DOHH2 (cell line): Measurements from ENCODE around the gene DUOXA1.

ENCODE experiments used
- H3F3A ChIP-seq: fragments of 200-600 bp; sonication (generic), shearing (Covaris generic); 2 replicates; pipeline ENCODE4 v1.6.0; 2016; ENCODE audit warnings: antibody characterized with exemption, mild to moderate bottlenecking; ENCODE audit not compliant: control insufficient read depth, insufficient read depth
- H3K27ac ChIP-seq: fragments of 200-600 bp; sonication (generic); 2 replicates; pipeline ENCODE4 v1.5.1; 2014; ENCODE audit warnings: low read depth, mild to moderate bottlenecking, low read length, moderate library complexity
- H3K27me3 ChIP-seq: fragments of 200-600 bp; sonication (generic); 2 replicates; pipeline ENCODE4 v1.6.1; 2014; ENCODE audit warnings: mild to moderate bottlenecking, low read length, mixed read lengths; ENCODE audit not compliant: control insufficient read depth
- H3K36me3 ChIP-seq: fragments of 200-600 bp; sonication (generic); 2 replicates; pipeline ENCODE4 v1.6.1; 2014; ENCODE audit warnings: mild to moderate bottlenecking, low read length, moderate library complexity, mixed read lengths; ENCODE audit not compliant: control insufficient read depth
- H3K4me1 ChIP-seq: fragments of 200-600 bp; sonication (generic); 2 replicates; pipeline ENCODE4 v1.6.1; 2014; ENCODE audit warnings: mild to moderate bottlenecking, low read length, mixed read lengths; ENCODE audit not compliant: control insufficient read depth
- H3K4me2 ChIP-seq: fragments of 200-600 bp; sonication (generic); 2 replicates; pipeline ENCODE4 v1.6.0; 2014; ENCODE audit warnings: mild to moderate bottlenecking, low read length, moderate library complexity
- H3K4me3 ChIP-seq: fragments of 200-600 bp; sonication (generic); 2 replicates; pipeline ENCODE4 v1.5.1; 2014; ENCODE audit warnings: mild to moderate bottlenecking, low read length, mixed read lengths
- H3K79me2 ChIP-seq: fragments of 200-600 bp; sonication (generic); 2 replicates; pipeline ENCODE4 v1.6.1; 2014; ENCODE audit warnings: mild to moderate bottlenecking, low read length, mixed read lengths; ENCODE audit not compliant: control insufficient read depth
- H3K9me2 ChIP-seq: fragments of 200-600 bp; sonication (generic); replicated peaks from 2 replicates; pipeline ENCODE4 v1.6.1; 2014; ENCODE audit warnings: mild to moderate bottlenecking, low read length, mixed read lengths; ENCODE audit not compliant: control insufficient read depth
- H3K9me3 ChIP-seq: fragments of 200-600 bp; sonication (generic); 2 replicates; pipeline ENCODE4 v1.6.1; 2014; ENCODE audit warnings: antibody characterized with exemption, low read length, mixed read lengths; ENCODE audit not compliant: control insufficient read depth, insufficient read depth
- H4K20me1 ChIP-seq: fragments of 200-600 bp; sonication (generic); 2 replicates; pipeline ENCODE4 v1.6.0; 2014; ENCODE audit warnings: low read depth, mild to moderate bottlenecking, antibody characterized with exemption, low read length, moderate library complexity; ENCODE audit not compliant: control insufficient read depth, insufficient read depth
- EZH2phosphoT487 ChIP-seq: fragments of 200-600 bp; sonication (generic); IDR thresholded peaks from 2 replicates; pipeline ENCODE4 v1.6.1; 2017; ENCODE audit warnings: borderline replicate concordance, mild to moderate bottlenecking, antibody characterized with exemption, low read length, moderate library complexity, mixed read lengths
- TF ChIP-seq, protein P1 (sequence below): fragments of 200-600 bp; sonication (generic); IDR thresholded peaks from one replicate; pipeline ENCODE4 v1.5.1; 2014; ENCODE audit warnings: antibody characterized with exemption, mild to moderate bottlenecking, low read depth, low read length; ENCODE audit not compliant: poor library complexity, severe bottlenecking

The DUOXA1 gene

DNA sequence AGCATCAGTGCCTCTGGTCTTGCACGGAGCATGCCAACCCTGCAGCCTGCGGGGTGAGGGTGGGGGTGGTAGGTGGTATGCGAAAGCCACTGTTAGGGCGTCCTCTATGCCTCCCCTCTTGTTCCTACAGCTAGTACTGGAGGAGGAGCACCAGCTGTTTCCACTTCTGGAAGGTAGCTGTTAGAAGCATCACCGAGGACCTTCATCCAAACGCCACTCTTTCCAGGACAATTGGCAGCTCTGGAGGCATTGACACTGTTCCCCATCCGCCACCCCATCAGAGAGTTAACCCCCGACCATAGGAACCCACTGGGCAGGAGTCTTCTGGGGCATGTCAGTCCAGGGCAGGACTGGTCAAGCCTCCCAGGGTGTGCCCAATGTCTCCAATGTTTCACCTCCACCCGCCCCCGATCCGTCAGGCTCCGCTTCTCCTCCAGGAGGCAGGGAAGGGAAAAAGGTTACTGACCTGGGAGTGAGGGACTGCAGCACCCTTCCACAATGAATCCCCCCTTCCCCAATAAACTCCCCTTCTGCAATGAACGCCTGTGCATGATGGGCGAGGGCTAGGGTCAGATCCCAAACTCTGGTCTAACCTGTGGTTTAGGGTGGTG lies 16.2 kb downstream of the DUOXA1 start:
- H3K27me3 ChIP-seq = peaks cover 43% of the 10 kb centered on the region
- H3F3A ChIP-seq = no peaks in the 10 kb centered on the region
- H4K20me1 ChIP-seq = no peaks in the 10 kb centered on the region
- no peaks in the 10 kb centered on the region for H3K36me3 ChIP-seq
- no peaks in the 10 kb centered on the region for H3K79me2 ChIP-seq
- no peaks in the 10 kb centered on the region for H3K9me3 ChIP-seq
- TF ChIP-seq, protein P1, sequence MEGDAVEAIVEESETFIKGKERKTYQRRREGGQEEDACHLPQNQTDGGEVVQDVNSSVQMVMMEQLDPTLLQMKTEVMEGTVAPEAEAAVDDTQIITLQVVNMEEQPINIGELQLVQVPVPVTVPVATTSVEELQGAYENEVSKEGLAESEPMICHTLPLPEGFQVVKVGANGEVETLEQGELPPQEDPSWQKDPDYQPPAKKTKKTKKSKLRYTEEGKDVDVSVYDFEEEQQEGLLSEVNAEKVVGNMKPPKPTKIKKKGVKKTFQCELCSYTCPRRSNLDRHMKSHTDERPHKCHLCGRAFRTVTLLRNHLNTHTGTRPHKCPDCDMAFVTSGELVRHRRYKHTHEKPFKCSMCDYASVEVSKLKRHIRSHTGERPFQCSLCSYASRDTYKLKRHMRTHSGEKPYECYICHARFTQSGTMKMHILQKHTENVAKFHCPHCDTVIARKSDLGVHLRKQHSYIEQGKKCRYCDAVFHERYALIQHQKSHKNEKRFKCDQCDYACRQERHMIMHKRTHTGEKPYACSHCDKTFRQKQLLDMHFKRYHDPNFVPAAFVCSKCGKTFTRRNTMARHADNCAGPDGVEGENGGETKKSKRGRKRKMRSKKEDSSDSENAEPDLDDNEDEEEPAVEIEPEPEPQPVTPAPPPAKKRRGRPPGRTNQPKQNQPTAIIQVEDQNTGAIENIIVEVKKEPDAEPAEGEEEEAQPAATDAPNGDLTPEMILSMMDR = no peak
- H3K4me1 ChIP-seq = peaks cover 13% of the 10 kb centered on the region
- no peak overlapping the region for H3K27ac ChIP-seq
- no peaks in the 10 kb centered on the region for H3K9me2 ChIP-seq
- peak overlapping the region; percentile 42 for H3K4me2 ChIP-seq
- H3K4me3 ChIP-seq = no peak overlapping the region

DNA sequence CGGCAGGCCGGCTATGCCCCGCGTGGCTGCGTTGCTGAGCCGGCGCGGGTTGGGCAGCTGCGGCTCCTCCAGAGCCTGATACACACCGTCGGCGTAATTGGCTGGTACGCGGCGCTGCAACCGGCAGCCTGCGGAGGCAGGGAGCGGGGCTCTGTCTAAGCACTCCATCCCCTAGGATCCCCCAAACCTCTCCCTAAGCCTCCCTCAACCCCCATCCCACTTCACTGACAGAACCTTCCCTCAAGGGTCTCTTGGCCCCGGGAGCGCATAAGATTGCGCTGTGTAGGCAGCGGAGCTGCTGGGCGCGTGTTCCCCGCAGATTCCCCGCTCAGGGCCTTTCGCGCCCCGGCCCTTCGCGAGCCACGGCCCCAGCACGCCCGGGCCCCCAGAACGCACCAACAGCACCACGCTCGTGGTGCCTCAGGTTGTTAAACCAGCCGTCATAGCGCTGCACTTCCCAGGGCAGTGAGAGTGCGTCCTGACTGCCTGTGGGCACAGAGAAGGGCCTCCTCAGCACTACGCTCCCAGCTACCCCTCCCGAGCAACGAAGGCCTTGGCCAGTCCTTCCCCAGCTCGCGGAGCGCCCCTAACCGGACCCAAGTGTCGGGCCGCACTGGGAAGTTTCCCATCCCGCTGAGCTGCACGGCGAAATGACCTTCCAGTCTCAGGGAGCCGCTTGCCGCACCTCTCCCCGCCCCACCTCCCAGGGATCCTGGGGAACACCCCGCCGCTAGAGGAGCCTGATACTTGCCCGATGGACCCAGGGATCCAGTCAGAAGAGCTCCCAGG lies 16.9 kb downstream of the DUOXA1 start:
- no peak overlapping the region for H3K27ac ChIP-seq
- no peaks in the 10 kb centered on the region for H3K79me2 ChIP-seq
- H3K9me2 ChIP-seq = no peaks in the 10 kb centered on the region
- TF ChIP-seq EZH2phosphoT487 = no peak
- TF ChIP-seq, protein P1 = no peak
- H3K4me1 ChIP-seq = peaks cover 12% of the 10 kb centered on the region
- no peak overlapping the region for H3K4me2 ChIP-seq
- peaks cover 43% of the 10 kb centered on the region for H3K27me3 ChIP-seq
- no peak overlapping the region for H3K4me3 ChIP-seq
- no peaks in the 10 kb centered on the region for H3K9me3 ChIP-seq
- no peaks in the 10 kb centered on the region for H3F3A ChIP-seq
- no peaks in the 10 kb centered on the region for H3K36me3 ChIP-seq
- no peaks in the 10 kb centered on the region for H4K20me1 ChIP-seq

DNA sequence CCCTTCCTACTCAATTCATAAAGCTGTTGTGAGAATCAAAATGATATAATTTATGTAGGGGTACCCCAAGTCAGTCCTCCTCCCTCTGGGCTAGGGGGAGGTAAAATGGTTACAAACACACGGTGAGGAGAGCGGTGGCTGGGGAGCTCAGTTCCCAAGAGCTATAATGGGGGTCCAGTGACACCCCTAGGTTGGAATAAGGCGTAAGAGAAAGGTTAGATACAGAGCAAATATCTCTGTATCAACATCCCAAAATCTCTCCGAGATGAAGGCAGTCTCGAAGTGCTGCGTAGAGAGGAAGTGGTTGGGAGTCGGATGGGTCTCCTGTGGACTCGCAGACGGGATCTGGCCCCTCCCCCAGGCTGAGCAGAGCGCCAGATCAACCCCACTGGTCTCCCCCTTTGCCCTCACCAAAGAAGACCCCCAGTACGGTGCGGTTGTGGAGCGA lies 17.5 kb downstream of the DUOXA1 start:
- H3K27me3 ChIP-seq = peaks cover 38% of the 10 kb centered on the region
- no peak overlapping the region for H3K4me2 ChIP-seq
- no peaks in the 10 kb centered on the region for H4K20me1 ChIP-seq
- H3K79me2 ChIP-seq = no peaks in the 10 kb centered on the region
- no peak overlapping the region for H3K27ac ChIP-seq
- H3F3A ChIP-seq = no peaks in the 10 kb centered on the region
- H3K36me3 ChIP-seq = no peaks in the 10 kb centered on the region
- no peak overlapping the region for H3K4me3 ChIP-seq
- H3K9me3 ChIP-seq = no peaks in the 10 kb centered on the region
- TF ChIP-seq EZH2phosphoT487 = no peak
- TF ChIP-seq, protein P1 = no peak
- H3K9me2 ChIP-seq = no peaks in the 10 kb centered on the region
- H3K4me1 ChIP-seq = peaks cover 9% of the 10 kb centered on the region
